Choroid plexus epithelial cell (primary cell): ENCODE measurements around the gene TRMT10A.

Experiments
- DNase-seq: peaks from one replicate; pipeline ENCODE4 v3.0.0-alpha.2; 2010; ENCODE audit warnings: low read depth
- H3K4me3 ChIP-seq: 2 replicates; pipeline ENCODE4 v1.5.1; 2011; ENCODE audit warnings: low read depth, mild to moderate bottlenecking, control low read depth, low read length, moderate library complexity
- CTCF ChIP-seq: conservative IDR thresholded peaks from 2 replicates; pipeline ENCODE4 v1.5.1; 2011; ENCODE audit warnings: low read depth, mild to moderate bottlenecking, control low read depth, inconsistent platforms, low read length, moderate library complexity

The TRMT10A gene

DNA sequence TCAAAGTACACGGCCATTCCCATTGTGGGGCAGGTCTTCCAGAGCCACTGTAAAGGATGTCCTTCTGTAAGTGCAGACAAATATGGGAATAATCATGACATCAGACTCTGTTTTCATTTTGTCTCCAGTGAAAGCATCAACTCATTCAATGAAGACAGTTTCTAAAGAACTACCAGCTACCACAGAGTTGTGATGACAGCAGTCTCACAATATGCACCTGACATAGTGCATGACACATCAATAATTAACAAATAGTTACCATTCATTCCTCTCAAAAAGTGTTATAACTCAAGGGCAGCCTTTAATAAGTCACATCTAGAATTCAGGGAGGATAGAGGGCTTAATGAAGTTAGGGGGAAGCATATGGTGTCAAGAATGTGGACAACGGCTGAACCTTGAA, 31.0 kb upstream of the TRMT10A start:
- DNase-seq = no peak
- no peak for TF ChIP-seq CTCF
- no peak overlapping the region for H3K4me3 ChIP-seq

DNA sequence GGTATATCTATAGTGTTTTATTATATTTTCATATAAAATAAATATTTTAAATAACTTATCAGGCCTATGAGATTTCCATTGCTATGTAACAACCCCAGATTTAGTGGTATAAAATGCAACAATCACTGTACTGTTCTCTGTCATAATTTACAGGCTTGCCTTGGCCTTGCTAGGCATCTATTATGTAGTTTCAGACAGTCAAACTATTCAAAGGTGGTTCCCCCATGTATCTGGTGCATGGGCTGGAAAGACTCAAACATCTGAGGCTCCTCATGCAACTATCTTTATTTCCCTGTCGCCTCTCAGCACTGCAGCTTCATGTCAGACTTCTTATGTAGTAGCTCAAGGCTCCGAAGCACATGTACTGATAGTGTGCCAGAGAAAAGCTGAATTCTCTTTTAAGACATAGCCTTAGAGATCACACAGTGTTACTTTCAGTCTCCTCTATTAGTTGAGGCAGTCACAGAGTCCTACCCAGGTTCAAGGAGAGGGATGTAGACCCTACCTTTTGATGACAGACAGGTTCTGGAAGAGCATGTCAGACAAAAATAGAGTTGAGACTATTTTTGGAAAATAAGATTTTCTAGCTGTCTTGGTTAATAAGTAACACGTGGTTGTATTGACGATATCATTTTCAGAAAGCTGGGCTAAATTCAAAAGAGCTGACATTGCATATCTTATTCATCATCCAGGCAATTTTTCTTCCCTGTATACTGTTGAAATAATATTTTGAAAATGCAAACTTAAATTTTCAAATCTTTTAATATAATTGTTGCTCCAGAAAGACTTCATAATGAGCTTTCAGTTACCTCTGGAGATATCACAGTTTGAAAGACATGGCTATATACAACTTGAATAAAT, 30.2 kb upstream of the TRMT10A start:
- no peak overlapping the region for H3K4me3 ChIP-seq
- TF ChIP-seq CTCF = no peak

GRCh38 chr4:99591757-99592156, 27.9 kb upstream of the TRMT10A start:
- no peak for TF ChIP-seq CTCF
- no peak for DNase-seq

More for the DNA sequence above, 30.2 kb upstream of the TRMT10A start:
- no peak for DNase-seq

DNA sequence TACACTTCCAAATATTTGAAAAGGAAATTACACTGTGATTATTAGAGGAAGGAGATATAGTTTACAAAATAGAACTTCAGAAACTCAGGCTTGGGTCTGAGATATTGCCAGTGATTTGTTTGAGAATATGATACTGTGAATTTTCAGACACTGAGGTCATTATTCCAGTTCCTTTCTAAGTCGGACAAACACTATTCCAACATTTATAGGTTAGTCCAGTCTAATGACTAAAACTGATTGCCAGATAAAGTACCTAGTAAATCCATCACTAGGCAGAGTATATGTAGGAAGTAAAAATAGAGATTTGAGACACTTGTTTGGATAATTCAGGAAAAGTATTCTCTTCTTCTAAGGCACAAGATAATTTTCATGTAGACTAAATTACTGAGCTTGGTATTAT, 24.0 kb upstream of the TRMT10A start:
- no peak for DNase-seq
- H3K4me3 ChIP-seq = no peak overlapping the region
- TF ChIP-seq CTCF = no peak

More at GRCh38 chr4:99591757-99592156, 27.9 kb upstream of the TRMT10A start:
- H3K4me3 ChIP-seq = no peak overlapping the region

DNA sequence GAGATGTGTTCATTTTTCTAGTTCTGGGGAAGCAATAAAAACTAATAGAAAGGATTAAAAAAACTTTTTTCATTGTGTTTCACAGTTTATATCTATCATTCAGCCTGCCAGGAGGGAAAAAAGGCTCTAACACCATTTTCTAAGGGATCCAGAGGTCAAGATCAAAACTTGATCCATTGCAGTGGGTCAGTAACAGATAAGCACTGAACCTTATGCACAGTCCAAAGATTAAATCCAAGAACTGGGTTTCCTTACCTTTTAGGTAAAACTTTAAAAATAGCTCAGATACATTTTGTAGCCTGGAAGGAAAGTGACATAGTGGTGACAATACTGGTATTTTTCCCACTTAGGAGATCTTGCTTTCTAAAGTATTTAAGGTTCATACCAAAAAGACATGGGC, 23.5 kb upstream of the TRMT10A start:
- DNase-seq = no peak
- H3K4me3 ChIP-seq = no peak overlapping the region
- TF ChIP-seq CTCF = no peak

- no peak overlapping the region for H3K4me3 ChIP-seq
- no peak for DNase-seq
- TF ChIP-seq CTCF = no peak
These were observed 23.0 kb upstream of the TRMT10A start for GRCh38 chr4:99586797-99587196.

DNA sequence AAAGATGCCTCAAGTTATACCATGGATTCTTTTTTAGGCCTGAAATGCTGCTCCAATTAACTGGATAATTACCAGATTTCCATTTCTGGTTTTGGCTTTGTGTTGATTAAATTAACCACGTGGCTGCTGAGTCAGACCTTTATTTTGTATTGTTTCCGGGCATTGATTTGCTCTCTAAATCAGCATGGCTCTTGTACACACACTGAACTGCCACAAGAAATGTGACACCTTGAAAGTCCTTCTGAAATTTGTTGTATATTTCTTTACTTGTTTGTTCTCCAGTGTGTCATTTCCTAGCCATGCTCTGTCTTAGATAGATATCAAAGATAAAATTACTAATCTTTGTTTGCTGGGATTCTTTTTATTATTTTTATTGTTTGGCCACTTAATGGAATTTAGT, 22.5 kb upstream of the TRMT10A start:
- TF ChIP-seq CTCF = no peak
- no peak overlapping the region for H3K4me3 ChIP-seq
- no peak for DNase-seq
